NCI-H1092 treated with DMSO at 0.1 percent for 48 hours (cell line): ENCODE results near the gene LTO1.
"Not testable (repeated sequence)": the region's sequence is repeated elsewhere in the genome, so short reads cannot be mapped to it uniquely, and the experiment has no call there.

Experiments used
- DNase-seq: peaks from one replicate; lab custom pipeline; 2025; lab: John Stamatoyannopoulos, UW

Gene LTO1

DNA sequence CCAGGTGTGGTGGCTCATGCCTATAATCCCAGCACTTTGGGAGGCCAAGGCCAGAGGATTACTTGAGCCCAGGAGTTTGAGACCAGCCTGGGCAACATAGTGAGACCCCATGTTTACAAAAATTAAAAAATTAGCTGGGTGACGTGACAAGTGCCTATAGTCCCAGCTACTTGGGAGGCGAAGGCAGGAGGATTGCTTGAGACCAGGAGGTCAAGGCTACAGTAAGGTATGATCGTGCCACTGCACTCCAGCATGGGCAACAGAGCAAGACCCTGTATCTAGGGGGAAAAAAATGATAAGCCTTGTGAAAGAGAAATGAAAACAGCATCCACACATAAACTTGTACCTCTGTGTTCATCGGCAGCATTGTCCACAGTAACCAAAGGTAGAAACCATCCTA lies 42.3 kb downstream of the LTO1 start:
- DNase-seq, result no peak

DNA sequence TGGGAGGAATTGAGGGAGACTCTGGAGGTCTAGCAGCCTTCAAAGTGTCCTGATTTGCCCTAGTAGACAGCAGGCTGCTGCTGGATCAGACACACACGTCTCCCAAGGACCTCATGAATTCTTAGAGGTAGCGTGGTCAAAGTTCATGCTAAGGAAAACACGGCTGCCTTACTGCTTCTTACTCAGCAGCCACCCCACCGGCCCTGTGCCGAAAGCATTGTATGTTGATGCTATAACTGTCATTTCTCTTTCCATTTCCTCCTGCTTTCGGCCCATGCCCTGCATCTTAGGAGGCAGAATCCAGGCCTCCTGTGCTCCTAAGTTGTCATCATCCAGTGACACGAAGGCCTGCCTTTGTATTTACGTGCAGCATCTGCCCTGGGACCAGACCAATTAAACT lies 44.7 kb downstream of the LTO1 start:
- DNase-seq, result no peak

DNA sequence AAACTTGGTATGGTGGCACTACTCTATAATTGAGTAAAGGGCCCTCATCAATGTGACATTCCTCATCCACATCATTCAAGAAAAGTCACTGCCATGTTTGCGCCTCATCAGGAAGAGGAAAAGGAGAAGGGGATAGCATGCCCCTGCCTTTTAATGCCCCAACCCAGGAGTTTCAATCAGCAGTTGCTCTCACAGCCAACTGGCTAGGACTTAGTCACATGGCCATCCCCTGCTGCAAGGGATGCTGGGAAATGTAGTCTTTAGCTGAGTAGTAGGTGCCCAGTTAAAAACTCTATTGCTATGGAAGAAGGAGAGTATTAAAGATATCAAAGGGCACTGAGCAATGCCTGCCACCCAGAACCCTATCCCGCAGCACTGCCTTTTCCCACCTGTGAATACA lies 45.1 kb downstream of the LTO1 start:
- DNase-seq, result no peak

DNA sequence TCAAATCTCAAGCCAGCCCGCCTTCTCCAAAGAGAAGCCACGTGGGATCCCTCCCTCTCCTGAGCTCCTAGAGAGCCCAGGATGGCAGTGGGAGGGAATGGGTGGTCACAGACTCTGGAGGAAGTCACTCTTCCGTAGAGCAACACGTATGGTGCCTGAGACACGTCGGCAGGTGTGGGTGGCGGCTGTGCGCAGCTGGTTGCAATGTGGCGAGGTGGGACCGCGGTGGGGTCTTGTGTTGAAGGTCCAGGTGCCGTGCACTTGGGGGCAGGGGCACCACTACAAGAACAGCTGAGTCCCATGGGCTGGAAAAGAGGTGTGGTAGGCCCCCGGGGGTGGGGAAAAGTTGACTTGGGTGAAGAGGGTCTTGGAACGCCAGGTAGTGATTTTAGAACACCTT lies 47.6 kb downstream of the LTO1 start:
- DNase-seq, result no peak

DNA sequence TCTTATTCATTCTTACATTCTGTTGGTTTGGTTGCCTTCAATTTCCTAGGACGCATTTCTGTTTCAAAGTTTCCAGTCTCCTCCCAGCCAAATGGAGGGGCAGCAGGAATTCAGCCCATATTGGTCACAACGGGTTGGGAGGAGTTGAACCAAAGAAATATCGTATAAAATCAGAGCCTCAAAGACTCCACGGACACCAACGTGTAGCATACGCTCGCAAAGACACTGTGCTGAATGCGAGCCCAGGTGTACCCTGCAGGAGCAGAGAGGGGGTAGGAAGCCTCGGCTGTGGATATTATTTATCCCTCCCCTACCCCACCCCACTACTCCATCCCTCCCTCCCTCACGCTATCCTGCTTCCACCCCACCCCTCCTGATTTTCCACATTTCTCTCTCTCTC lies 49.7 kb downstream of the LTO1 start:
- no peak for DNase-seq

DNA sequence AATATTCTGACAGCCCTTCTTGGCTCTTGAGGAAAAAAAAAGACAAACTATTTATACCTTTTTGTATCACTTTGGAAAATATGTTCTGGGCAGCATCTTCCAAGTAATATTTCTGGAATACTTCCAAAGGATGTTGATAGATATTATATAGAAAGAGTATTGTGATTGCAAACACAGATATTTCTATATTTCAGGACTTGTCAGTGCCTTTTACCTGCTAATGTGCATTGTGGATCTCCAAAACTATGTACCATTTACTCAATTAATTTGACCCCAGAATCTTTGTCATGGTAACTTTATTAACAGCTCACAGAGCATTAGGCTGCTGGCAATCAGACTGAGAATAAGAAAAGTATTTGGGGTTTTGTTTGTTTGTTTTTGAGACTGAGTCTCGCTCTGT lies 50.9 kb downstream of the LTO1 start:
- DNase-seq, result no peak

DNA sequence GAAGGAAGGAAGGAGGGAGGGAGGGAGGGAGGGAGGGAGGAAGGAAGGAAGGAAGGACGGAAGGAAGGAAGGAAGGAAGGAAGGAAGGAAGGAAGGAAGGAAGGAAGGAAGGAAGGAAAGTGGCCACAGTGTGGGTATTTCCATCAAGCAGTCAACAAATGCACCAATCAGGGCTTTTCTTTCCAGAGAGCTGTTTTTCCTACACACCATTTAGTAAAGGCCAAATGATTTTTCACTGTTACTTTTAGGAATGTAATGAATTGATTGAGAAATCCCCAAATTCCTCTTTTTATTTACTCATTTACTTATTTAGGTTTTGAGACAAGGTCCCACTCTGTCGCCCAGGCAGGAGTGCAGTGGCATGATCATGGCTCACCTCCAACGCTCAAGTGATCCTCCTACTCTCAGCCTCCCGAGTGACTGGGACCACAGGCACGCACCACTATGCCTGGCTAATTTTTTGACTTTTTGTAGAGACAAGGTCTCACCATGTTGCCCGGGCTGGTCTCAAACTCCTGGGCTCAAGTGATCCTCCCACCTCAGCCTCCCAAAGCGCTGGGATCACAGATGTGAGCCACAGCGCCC lies 53.0 kb downstream of the LTO1 start:
- not testable (repeated sequence) for DNase-seq

DNA sequence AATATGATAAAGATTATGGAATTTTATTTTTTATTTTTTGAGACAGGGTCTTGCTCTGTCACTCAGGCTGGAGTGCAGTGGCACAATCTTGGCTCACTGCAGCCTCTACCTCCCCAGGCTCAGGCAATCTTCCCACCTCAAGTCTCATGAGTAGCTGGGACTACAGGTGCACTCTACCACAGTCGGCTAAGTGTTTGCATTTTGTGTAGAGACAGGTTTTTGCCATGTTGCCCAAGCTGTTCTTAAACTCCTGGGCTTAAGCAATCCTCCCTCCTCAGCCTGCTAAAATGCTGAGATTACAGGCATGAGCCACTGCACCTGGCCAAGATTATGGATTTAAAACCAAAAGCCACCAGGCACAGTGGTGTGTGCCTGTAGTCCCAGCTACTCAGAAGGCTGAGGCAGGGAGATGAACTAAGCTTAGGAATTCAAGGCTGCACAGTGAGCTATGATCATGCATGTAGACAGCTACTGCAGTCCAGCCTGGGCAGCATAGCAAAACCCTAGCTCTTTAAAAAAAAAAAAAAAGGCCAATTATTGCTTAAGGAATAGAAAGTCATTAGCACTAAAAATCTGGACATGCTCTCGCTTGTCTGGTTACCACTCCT lies 54.4 kb downstream of the LTO1 start:
- DNase-seq, result no peak

DNA sequence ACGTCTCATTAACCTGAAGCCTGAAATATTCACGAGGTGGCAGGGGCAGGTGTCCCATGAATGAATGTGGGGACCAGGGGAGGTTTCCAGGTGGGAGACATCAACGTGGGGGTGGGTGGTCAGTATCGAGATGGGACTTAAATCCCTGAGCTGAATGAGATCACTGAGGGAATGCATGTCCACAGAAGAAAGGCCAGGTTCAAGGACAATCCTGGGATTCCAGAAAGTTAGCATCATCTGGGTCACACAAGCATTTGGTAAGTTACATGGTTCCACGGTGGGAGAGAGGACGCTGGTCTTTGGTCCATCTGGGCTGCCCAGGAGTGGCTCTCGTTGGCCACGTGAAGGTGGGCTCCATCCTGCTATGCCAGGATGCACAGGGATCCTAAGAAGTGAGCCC lies 56.9 kb downstream of the LTO1 start:
- DNase-seq, result no peak

DNA sequence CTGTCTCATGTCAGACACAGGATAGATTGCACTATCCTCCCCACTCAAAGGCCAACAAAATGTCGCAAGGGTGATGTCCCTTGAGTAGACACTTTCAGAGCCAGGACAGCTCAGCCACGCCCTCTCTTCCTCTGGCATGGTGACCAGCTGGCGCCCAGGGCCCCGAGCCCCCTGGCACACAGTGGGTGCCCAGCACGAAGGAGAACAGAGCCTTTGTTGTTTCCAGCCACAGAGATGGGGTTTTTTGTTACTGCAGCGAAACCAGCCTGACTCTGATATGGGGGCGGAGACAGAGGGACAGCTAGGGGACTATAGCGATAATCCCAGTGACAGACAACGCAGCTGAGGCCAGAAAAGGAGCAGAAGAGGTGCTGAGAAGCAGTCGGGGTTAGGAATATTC lies 57.5 kb downstream of the LTO1 start:
- no peak for DNase-seq

DNA sequence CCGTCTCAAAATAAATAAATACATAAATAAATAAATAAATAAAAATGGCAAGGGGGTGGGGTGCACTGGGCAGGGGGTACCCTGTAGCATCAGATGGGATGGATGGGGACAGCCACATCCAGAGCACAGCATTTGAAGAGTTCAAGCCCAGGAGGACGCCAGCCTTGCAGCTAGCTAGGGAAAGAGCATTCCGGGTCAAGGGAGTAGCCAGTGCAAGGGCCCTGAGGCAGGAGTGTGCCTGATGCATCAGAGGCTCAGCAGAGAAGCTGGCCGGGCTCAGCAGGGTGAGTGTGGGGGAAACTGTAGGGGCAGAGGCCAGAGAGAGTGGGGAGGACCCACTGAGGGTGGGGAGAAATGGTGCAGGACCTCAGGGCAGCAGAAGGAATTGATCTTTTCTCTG lies 57.9 kb downstream of the LTO1 start:
- no peak for DNase-seq
